ENCODE measurements around the gene CACNA2D1. TPM values are rescaled to one million over a fixed set of nuclear protein-coding genes. Genes with fewer than 3 reads are reported as not detected.
"Not testable (repeated sequence)": the region's sequence is repeated elsewhere in the genome, so short reads cannot be mapped to it uniquely, and the experiment has no call there.

Gene CACNA2D1
- total RNA-seq, 2 experiments from 2014 or later: not detected

DNA sequence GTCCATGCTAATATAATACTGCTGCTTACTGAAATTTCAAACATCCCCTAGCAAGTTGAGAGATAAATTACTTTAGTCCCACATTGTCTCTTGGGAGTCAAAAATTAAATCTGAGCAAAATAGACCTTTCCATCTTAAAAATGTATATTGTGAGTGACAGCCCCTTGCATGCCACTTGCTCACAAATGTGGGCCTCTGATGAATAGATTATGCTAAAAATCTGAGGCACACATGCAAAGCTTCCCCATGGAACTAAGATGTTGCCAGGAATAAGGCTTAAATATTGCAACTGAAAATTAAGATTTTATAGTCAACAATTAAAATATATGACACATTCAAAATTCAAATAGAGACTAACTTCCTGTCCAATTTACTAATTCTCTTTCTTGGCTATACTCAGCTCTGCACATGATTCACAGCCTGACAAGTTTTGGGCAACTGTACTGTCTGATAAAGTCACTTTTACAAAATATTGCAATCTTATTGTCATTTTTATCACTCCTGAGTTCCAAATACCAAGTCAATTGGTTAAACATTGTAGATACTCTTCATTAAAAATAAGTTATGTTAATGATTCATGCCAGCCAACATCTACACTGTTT is 301.2 kb downstream of the CACNA2D1 start:
- H3K4me3 Mint-ChIP-seq: no peak overlapping the region
- no peak for DNase-seq
- POLR2A ChIA-PET: no interaction called here

DNA sequence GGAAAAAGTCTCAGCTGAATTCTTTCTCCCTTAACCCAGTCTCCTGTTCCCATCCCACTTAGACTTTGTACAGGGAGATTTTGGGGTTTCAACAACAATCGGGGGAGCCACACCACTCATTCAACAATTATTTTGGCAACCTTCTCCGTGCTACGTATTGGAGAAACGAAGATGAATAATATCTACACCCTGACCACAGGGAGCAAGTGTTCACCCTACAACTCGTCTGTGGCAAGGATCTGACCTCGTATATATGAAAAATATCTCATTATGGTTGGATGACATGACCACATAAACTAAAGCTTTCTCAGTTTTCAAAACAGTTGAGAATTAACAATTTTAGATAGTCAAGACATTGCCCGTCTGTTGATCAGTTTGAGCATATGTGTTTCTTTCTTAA is 302.1 kb downstream of the CACNA2D1 start:
- Mint-ChIP-seq H3K27ac (no peak overlapping the region), H3K27me3 (no peaks in the 10 kb centered on the region), H3K4me3 (no peak overlapping the region), H3K36me3 (ENCODE audit: low read depth) (no peaks in the 10 kb centered on the region), H3K4me1 (ENCODE audit: low read depth) (no peaks in the 10 kb centered on the region), H3K9me3 (no peaks in the 10 kb centered on the region)
- TF ChIP-seq, protein P1, sequence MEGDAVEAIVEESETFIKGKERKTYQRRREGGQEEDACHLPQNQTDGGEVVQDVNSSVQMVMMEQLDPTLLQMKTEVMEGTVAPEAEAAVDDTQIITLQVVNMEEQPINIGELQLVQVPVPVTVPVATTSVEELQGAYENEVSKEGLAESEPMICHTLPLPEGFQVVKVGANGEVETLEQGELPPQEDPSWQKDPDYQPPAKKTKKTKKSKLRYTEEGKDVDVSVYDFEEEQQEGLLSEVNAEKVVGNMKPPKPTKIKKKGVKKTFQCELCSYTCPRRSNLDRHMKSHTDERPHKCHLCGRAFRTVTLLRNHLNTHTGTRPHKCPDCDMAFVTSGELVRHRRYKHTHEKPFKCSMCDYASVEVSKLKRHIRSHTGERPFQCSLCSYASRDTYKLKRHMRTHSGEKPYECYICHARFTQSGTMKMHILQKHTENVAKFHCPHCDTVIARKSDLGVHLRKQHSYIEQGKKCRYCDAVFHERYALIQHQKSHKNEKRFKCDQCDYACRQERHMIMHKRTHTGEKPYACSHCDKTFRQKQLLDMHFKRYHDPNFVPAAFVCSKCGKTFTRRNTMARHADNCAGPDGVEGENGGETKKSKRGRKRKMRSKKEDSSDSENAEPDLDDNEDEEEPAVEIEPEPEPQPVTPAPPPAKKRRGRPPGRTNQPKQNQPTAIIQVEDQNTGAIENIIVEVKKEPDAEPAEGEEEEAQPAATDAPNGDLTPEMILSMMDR (IDR thresholded peaks at IDR 0.05): no peak
- intact Hi-C loops (cut with micrococcal nuclease): no loop called here
- POLR2A ChIA-PET: no interaction called here
- DNase-seq (no peak), ATAC-seq (no peak)
- CTCF ChIA-PET: no interaction called here

More for the DNA sequence above, 301.2 kb downstream of the CACNA2D1 start:
- TF ChIP-seq, protein P1 (IDR thresholded peaks at IDR 0.05): no peak
- Mint-ChIP-seq H3K4me1 (ENCODE audit: low read depth) (no peaks in the 10 kb centered on the region), H3K27ac (no peak overlapping the region), H3K27me3 (no peaks in the 10 kb centered on the region), H3K9me3 (no peaks in the 10 kb centered on the region), H3K36me3 (ENCODE audit: low read depth) (no peaks in the 10 kb centered on the region)
- intact Hi-C loops (cut with micrococcal nuclease): no loop called here
- CTCF ChIA-PET: no interaction called here
- ATAC-seq: no peak

DNA sequence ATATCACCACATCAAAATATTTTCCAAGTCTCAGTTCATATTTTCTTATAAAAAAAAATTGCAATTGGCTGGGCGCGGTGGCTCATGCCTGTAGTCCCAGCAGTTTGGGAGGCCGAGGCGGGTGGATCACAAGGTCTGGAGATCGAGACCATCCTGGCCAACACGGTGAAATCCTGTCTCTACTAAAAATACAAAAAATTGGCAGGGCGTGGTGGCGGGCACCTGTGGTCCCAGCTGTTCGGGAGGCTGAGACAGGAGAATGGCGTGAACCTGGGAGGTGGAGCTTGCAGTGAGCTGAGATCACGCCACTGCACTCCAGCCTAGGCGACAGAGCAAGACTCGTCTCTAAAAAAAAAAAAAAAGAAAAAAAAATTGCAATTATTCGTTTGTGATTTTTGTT is 303.0 kb downstream of the CACNA2D1 start:
- intact Hi-C loops (cut with micrococcal nuclease); POLR2A ChIA-PET; H3K27me3 Mint-ChIP-seq; DNase-seq; H3K4me3 Mint-ChIP-seq; H3K4me1 Mint-ChIP-seq (ENCODE audit: low read depth); H3K36me3 Mint-ChIP-seq (ENCODE audit: low read depth); H3K27ac Mint-ChIP-seq; CTCF ChIA-PET; ATAC-seq; H3K9me3 Mint-ChIP-seq: not testable (repeated sequence)

DNA sequence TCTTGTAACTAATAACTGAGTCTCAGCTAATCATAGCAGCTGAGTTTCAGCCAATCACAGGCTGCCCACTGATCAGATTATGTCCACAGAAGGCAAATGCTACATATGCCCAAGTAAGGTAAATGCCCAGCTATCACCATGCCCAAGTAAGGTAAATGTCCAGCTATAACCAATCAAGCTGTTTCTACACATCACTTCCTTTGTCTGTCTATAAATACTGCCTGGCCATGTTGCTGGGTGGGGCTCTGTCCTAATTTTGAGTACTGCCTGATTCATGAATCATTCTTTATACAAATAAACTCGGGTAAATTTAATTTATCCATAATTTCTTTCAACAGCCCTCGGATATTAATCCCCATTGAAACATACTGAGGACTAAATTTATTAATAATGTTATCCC is 312.4 kb downstream of the CACNA2D1 start:
- DNase-seq: no peak
- no peak for ATAC-seq
- CTCF ChIA-PET: no interaction called here
- no peaks in the 10 kb centered on the region for H3K27me3 Mint-ChIP-seq
- intact Hi-C loops (cut with micrococcal nuclease): no loop called here
- no peaks in the 10 kb centered on the region for H3K9me3 Mint-ChIP-seq
- no peak overlapping the region for H3K4me3 Mint-ChIP-seq
- no peaks in the 10 kb centered on the region for H3K36me3 Mint-ChIP-seq (ENCODE audit: low read depth)
- no peak overlapping the region for H3K27ac Mint-ChIP-seq
- no peaks in the 10 kb centered on the region for H3K4me1 Mint-ChIP-seq (ENCODE audit: low read depth)
- POLR2A ChIA-PET: no interaction called here
- TF ChIP-seq, protein P1 (IDR thresholded peaks at IDR 0.05): no peak

DNA sequence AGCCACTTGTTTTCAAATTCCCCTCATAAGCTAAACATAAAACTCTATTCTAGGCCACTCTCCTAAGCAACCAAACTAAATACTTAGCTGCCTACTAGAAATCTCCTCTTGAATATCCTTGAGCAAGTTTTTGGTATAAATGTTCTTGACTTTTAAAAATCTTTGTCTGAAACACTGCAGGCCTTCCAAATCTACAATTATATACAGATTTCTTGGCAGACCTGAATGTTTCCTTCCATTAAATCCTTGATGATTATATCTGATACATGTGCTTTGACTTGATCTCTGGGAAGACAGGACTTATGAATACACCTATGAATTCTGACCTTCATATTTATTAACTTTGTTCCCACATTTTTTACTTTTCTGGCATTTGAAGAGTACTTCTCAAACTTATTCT is 314.5 kb downstream of the CACNA2D1 start:
- TF ChIP-seq, protein P1 (IDR thresholded peaks at IDR 0.05): no peak
- ChIA-PET CTCF (no interaction called here), POLR2A (no interaction called here)
- DNase-seq: no peak
- no peak overlapping the region for H3K4me3 Mint-ChIP-seq
- no peaks in the 10 kb centered on the region for H3K9me3 Mint-ChIP-seq
- no peak overlapping the region for H3K27ac Mint-ChIP-seq
- no peaks in the 10 kb centered on the region for H3K27me3 Mint-ChIP-seq
- H3K36me3 Mint-ChIP-seq (ENCODE audit: low read depth): no peaks in the 10 kb centered on the region
- intact Hi-C loops (cut with micrococcal nuclease): no loop called here
- no peak for ATAC-seq
- no peaks in the 10 kb centered on the region for H3K4me1 Mint-ChIP-seq (ENCODE audit: low read depth)

DNA sequence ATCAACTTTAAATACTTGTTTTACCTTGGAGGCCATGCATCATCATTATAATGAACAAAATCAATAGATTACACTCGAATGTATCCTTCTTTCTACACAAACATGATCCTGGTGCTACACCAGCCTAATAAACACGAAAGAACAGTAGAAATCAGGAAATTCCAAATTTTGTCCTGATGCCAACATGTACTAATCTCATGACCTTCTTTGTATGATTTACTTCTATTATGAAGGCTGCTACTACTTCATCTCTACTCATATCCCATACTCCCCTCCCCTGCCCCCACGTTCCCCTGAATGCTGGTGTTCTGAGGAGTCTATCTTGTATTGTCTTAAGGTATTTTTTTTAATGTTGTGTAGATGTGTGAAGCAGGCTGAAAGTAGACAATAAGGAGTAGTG is 315.0 kb downstream of the CACNA2D1 start:
- no peaks in the 10 kb centered on the region for H3K36me3 Mint-ChIP-seq (ENCODE audit: low read depth)
- H3K27ac Mint-ChIP-seq: no peak overlapping the region
- H3K4me3 Mint-ChIP-seq: no peak overlapping the region
- intact Hi-C loops (cut with micrococcal nuclease): no loop called here
- no peaks in the 10 kb centered on the region for H3K4me1 Mint-ChIP-seq (ENCODE audit: low read depth)
- no peak for DNase-seq
- H3K9me3 Mint-ChIP-seq: no peaks in the 10 kb centered on the region
- ChIA-PET POLR2A (no interaction called here), CTCF (no interaction called here)
- TF ChIP-seq, protein P1 (IDR thresholded peaks at IDR 0.05): no peak
- no peak for ATAC-seq
- no peaks in the 10 kb centered on the region for H3K27me3 Mint-ChIP-seq
